ENCODE data around the gene GEMIN4.

Gene GEMIN4

GRCh38 chr17:799261-799660 lies 47.2 kb upstream of the GEMIN4 start:
- TF ChIP-seq ZNF747 (tag by site-specific recombination; IDR thresholded peaks at IDR 0.05) (no peak), ZBTB48 (tag by site-specific recombination; IDR thresholded peaks at IDR 0.05) (no peak), SALL2 (tag by site-specific recombination; IDR thresholded peaks at IDR 0.05; ENCODE audit: borderline replicate concordance) (no peak), ZNF785 (tag by site-specific recombination; IDR thresholded peaks at IDR 0.05) (no peak), ZNF184 (tag by site-specific recombination; IDR thresholded peaks at IDR 0.05) (no peak), AEBP2 (tag by site-specific recombination; IDR thresholded peaks at IDR 0.05; ENCODE audit: borderline replicate concordance) (no peak), ZNF211 (tag by site-specific recombination; IDR thresholded peaks at IDR 0.05; ENCODE audit: low read depth) (no peak), ZNF24 (tag by site-specific recombination; IDR thresholded peaks at IDR 0.05) (no peak), ZNF274 (IDR thresholded peaks at IDR 0.05; ENCODE audit: low read length) (no peak), ZNF274 (tag by site-specific recombination; IDR thresholded peaks at IDR 0.05; ENCODE audit: borderline replicate concordance) (no peak), ZNF350 (tag by site-specific recombination; IDR thresholded peaks at IDR 0.05) (no peak)
- no peak overlapping the region for H3K4me3 ChIP-seq (ENCODE audit: low read depth, low read length)
- no peaks in the 10 kb centered on the region for H3K4me1 ChIP-seq (ENCODE audit: control insufficient read depth, insufficient read depth, low read length)
- H3K27ac ChIP-seq (ENCODE audit: extremely low read depth, low read depth, low read length), result no peak overlapping the region
- H3K36me3 ChIP-seq (ENCODE audit: control insufficient read depth in 2 of 2, insufficient read depth in 1 of 2, low read length in 2 of 2), result peaks cover 0 to 16% of the 10 kb centered on the region in 2 experiments; a peak in 2 of 3 replicates
- H3K9me3 ChIP-seq (ENCODE audit: control insufficient read depth, insufficient read depth, low read depth, low read length), result no peaks in the 10 kb centered on the region
- CTCF ChIA-PET, result interaction anchor here (1.0 to 11.0 kb wide), 4 partner anchors 18 to 198 kb away, joined by 3 to 173 read pairs (median 3); partner anchors contain the start of genes NXN and TIMM22
- POLR2A ChIA-PET, result interaction anchor here (0.6 to 2.1 kb wide), 2 partner anchors 108 to 181 kb away, joined by 4 to 5 read pairs; partner anchors contain the start of gene NXN

GRCh38 chr17:798246-798645 lies 46.2 kb upstream of the GEMIN4 start:
- H3K4me1 ChIP-seq (ENCODE audit: control insufficient read depth, insufficient read depth, low read length), result no peaks in the 10 kb centered on the region
- TF ChIP-seq ZFHX2 (tag by site-specific recombination; conservative IDR thresholded peaks at IDR 0.05) (peak; percentile 96), ZNF211 (tag by site-specific recombination; IDR thresholded peaks at IDR 0.05; ENCODE audit: low read depth) (no peak), EGR2 (tag by site-specific recombination; IDR thresholded peaks at IDR 0.05; ENCODE audit: low read depth) (peak; percentile 91)
- ChIA-PET POLR2A (interaction anchor here (0.6 to 2.1 kb wide), 3 partner anchors 33 to 182 kb away, joined by 3 to 5 read pairs (median 3); partner anchors contain the start of gene NXN), CTCF (interaction anchor here (0.7 to 11.0 kb wide), 4 partner anchors 11 to 183 kb away, joined by 3 to 173 read pairs (median 3); partner anchors contain the start of gene NXN)
- H3K9me3 ChIP-seq (ENCODE audit: control insufficient read depth, insufficient read depth, low read depth, low read length), result no peaks in the 10 kb centered on the region
- peak overlapping the region; percentile 19; the same call in 1 of the 2 replicates for H3K27ac ChIP-seq (ENCODE audit: extremely low read depth, low read depth, low read length)
- H3K36me3 ChIP-seq (ENCODE audit: control insufficient read depth in 2 of 2, insufficient read depth in 1 of 2, low read length in 2 of 2), result peaks cover 0 to 14% of the 10 kb centered on the region in 2 experiments; a peak in 2 of 3 replicates
- no peak overlapping the region for H3K4me3 ChIP-seq (ENCODE audit: low read depth, low read length)

- CTCF ChIA-PET, result interaction anchor here (0.5 to 11.0 kb wide), 6 partner anchors 12 to 385 kb away, joined by 3 to 173 read pairs (median 4); partner anchors contain the start of gene NXN
- H3K4me1 ChIP-seq (ENCODE audit: control insufficient read depth, insufficient read depth, low read length), result no peaks in the 10 kb centered on the region
- no peak overlapping the region for H3K27ac ChIP-seq (ENCODE audit: extremely low read depth, low read depth, low read length)
- peaks cover 0 to 16% of the 10 kb centered on the region in 2 experiments for H3K36me3 ChIP-seq (ENCODE audit: control insufficient read depth in 2 of 2, insufficient read depth in 1 of 2, low read length in 2 of 2)
- H3K9me3 ChIP-seq (ENCODE audit: control insufficient read depth, insufficient read depth, low read depth, low read length), result no peaks in the 10 kb centered on the region
- POLR2A ChIA-PET, result interaction anchor here (0.6 to 2.1 kb wide), 3 partner anchors 34 to 183 kb away, joined by 3 to 5 read pairs (median 3); partner anchors contain the start of gene NXN
- no peak overlapping the region for H3K4me3 ChIP-seq (ENCODE audit: low read depth, low read length)
- TF ChIP-seq ZNF658 (tag by site-specific recombination; IDR thresholded peaks at IDR 0.05) (no peak), ZNF335 (tag by site-specific recombination; conservative IDR thresholded peaks at IDR 0.05) (no peak), ZBTB26 (tag by site-specific recombination; optimal IDR thresholded peaks at IDR 0.05) (no peak), ZBTB48 (tag by site-specific recombination; IDR thresholded peaks at IDR 0.05) (no peak), ZBTB49 (tag by site-specific recombination; IDR thresholded peaks at IDR 0.05; ENCODE audit: low read depth) (no peak), ZNF707 (tag by site-specific recombination; IDR thresholded peaks at IDR 0.05) (no peak), ZNF558 (tag by site-specific recombination; IDR thresholded peaks at IDR 0.05) (no peak), ZNF747 (tag by site-specific recombination; IDR thresholded peaks at IDR 0.05) (no peak), ZNF626 (tag by site-specific recombination; IDR thresholded peaks at IDR 0.05) (no peak), ZNF639 (tag by site-specific recombination; IDR thresholded peaks at IDR 0.05) (no peak), ZNF366 (tag by site-specific recombination; conservative IDR thresholded peaks at IDR 0.05) (no peak), ZNF133 (tag by site-specific recombination; IDR thresholded peaks at IDR 0.05) (no peak)
Measured at GRCh38 chr17:797236-797840, 45.3 kb upstream of the GEMIN4 start.
